NCI-H1048 (cell line): Measurements from ENCODE around the gene LGALSL.
"Not testable (repeated sequence)": the region's sequence is repeated elsewhere in the genome, so short reads cannot be mapped to it uniquely, and the experiment has no call there.

ENCODE experiments used
- DNase-seq: peaks from one replicate; lab custom pipeline; 2025; lab: John Stamatoyannopoulos, UW

LGALSL gene

DNA sequence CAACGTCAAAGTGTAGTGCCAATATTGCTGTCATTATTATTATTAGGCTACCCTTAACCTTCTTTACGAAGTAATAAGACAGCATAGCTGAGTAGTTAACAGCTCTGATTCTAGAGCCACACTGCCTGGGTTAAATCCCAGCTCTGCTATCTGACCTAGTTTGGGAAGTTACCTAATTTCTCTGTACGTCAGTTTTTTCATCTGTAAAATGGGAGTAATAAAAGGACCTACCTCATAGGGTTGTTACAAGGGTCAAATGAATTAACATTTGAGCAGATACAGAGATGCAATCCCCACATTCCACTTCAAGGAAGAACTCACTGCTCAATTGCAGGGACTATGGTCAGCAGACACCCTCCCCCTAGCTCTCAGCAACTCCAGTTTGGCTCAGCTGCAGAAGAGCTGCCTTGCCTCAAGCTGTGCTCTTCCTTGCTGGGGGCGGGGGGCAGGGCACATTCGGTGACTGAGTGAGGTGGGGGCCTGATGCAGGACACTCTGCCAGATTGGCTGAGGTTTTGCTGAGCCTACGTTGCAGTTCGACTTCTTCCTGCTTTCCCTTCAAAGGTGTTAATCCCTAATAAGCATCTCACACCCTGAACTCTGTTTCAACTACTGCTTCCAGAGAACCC, 11.0 kb upstream of the LGALSL start:
- DNase-seq, result no peak

DNA sequence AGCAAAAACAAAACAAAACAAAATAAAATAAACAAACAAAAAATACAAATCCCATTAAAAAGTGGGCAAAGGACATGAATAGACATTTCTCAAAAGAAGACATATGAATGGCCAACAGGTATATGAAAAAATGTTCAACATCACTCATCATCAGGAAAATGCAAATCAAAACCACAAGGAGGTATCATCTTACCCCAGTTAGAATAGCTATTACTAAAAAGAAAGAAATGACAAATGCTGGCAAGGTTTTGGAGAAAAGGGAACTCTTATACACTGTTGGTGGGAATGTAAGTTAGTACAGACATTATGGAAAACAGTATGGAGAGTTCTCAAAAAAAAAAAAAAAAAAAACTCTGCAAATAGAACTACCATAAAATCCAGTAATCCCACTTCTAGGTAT, 8.0 kb upstream of the LGALSL start:
- DNase-seq, result not testable (repeated sequence)

DNA sequence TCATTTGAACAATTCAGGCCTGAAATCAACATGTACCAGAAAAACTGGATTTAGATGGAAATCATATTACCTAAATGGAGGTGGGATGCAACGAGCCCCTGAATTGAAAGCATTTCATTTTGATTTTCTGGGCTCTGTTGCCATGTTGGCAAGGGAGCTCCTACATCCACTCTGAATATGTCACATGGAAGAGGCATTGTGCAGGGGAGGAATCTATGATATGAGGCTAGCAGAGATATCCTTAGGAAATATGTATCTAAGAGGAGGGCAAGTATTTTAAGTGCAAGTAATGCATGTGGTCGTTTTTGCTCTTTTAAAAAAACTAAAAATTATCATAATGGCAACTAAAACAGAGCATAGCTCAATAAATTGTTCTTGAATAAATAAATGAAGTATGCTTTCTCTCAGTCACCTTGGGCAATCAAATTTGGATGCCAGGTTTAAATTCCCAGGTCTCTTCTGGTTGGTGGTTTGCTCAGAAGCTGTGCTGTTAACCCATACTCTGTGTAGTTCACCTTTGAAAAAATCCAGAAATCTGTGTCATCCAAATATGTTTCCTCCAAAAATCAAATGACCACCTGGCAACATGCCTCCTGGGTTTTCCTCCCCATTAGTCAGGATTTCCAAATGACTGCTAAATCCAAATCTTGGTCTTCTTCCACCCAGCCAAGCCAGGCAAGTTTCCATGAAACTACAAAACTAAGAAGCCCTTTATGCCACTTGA, 6.5 kb upstream of the LGALSL start:
- DNase-seq, result no peak

- no peak for DNase-seq
Measured at GRCh38 chr2:64448041-64448426, 5.9 kb upstream of the LGALSL start.

DNA sequence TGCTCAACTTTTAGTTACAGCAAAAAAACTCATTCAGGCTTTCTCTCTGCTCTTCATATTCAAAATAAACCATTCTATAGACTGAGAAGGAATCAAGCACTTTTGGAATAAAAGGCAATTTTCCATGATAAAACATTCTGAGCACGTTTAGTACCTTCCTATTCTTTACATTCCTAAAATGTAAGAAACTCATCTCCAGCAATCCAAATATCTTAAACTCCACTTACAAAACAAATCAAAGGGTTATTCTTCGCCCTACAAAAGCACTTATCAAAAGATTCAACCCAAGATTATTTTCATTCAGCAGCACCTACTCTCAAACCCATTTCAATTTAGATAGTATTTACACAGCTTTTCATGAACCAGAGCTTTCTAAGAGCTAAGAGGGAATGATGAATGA, 2.9 kb upstream of the LGALSL start:
- DNase-seq, result no peak

GRCh38 chr2:64454386-64455332, 697 bp downstream of the LGALSL start:
- DNase-seq, result no peak

GRCh38 chr2:64455545-64455944, 1.6 kb downstream of the LGALSL start:
- DNase-seq, result no peak

- no peak for DNase-seq
Measured at GRCh38 chr2:64456293-64456692, 2.3 kb downstream of the LGALSL start.

GRCh38 chr2:64457524-64457923, 3.6 kb downstream of the LGALSL start:
- DNase-seq, result no peak

- DNase-seq, result no peak
Measured at GRCh38 chr2:64459575-64459974, 5.6 kb downstream of the LGALSL start.

GRCh38 chr2:64460330-64460729, 6.4 kb downstream of the LGALSL start:
- DNase-seq, result no peak

DNA sequence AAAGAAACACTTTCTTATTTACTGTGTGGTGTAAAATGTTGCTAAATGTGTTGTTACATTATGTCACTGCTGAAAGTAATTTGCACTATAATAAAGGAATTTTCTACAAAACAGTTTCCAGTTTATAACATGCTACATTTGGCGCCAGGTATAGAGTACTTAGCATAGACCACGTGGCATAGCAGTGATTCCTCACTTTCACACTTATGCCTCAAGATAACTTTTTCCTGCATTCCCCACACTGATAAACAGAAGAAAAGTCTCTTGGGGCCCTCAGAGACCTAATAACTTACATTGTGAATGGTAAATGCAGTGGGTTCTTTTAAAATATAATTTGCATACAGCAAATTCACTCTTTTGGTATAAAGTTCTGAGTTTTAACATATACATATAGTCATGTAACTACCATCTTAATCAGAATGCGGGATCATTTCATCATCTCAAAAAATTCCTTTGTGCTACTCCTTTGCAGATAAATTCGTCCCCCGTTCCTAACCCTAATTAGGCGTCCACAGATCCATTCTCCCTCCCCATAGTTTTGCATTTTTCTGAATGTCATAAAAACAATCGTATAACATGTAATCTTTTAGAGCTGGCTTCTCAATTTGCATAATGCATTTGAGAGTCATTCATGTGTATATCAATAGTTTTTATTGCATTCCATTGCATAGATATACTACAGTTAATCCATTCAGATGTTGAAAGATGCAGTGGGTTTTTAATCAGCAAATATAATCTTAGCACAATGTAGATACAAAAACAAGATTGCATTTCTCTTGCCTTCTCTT, 7.5 kb downstream of the LGALSL start:
- DNase-seq, result peak; percentile 67

GRCh38 chr2:64462171-64462570, 8.2 kb downstream of the LGALSL start:
- DNase-seq, result no peak

DNA sequence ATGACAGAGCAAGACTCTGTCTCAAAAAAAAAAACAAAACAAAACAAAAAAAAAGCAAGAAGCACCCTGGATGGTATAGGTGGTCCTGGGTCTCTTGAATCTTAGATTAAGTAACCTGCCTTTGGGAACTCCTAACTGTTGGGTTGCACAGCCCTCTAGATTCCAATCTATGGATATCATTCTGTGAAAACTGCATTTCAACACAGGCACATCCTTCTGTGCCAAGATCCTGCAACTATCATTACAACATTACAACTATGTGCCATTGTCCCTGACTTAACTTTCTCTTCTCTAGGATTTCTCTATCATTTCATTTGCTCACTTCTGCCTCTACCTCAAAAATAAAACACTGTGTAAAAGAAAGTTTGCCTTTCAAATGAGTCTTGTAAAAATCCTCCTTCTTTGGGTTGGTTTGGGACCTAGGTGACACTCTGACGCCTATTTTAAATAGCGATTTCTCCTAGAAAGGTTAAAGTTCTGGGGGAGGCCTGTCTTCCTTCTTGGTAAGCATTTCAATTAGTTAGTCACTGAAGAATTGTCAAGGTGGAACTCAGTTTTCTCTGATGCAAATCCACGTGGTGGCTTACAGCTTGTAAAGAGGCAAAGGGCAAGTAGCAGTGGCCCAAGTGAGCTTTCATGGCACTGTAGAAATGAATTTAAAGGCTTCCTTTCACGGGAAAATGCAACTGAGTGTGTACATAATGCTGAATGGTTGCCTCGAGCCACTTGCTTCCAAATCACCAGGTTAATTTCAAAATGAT, 9.2 kb downstream of the LGALSL start:
- no peak for DNase-seq

DNA sequence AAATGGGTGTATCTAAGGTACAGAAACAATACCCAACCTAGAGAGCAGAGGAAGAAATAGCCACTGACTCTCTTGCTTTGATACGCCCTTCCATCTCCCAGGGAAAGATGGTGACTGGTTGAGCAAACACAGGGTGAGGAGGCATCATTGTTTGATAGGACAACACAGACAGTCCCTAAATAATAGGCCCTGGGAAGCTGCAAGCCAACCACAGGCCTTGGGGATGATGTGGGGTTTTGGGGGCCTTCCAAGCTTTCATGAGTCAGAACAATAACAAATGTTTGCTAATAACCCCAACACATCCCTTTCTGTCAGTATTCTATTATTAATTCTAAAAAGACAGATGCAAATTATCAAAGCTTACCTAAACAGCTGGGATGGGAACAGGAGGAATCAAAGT, 9.8 kb downstream of the LGALSL start:
- no peak for DNase-seq

DNA sequence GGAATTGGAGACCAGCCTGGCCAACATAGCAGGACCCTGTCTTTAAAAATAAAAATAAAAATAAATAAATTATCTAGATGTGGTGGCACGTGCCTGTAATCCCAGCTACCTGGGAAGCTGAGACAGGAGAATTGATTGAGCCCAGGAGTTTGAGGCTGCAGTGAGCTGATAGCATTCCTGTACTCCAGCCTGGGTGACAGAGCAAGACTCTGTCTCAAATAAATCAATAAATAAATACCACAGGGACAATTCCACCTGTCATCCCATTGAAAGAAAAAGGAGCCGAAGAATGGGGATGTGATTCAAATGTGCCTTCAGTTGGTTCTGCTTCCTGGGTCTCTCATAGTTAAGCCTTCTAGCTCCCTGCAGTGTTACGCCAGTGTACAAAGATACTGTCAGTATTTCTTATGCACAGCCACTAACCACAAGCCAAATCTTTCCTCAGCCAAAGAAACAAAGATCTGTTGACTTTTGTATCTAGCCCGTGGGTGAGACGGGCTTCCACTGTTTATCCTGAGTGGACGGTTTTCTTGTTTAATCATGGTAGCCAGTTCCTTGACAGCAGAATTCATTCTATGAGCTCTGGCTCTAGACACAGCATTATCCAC, 12.6 kb downstream of the LGALSL start:
- DNase-seq, result no peak

DNA sequence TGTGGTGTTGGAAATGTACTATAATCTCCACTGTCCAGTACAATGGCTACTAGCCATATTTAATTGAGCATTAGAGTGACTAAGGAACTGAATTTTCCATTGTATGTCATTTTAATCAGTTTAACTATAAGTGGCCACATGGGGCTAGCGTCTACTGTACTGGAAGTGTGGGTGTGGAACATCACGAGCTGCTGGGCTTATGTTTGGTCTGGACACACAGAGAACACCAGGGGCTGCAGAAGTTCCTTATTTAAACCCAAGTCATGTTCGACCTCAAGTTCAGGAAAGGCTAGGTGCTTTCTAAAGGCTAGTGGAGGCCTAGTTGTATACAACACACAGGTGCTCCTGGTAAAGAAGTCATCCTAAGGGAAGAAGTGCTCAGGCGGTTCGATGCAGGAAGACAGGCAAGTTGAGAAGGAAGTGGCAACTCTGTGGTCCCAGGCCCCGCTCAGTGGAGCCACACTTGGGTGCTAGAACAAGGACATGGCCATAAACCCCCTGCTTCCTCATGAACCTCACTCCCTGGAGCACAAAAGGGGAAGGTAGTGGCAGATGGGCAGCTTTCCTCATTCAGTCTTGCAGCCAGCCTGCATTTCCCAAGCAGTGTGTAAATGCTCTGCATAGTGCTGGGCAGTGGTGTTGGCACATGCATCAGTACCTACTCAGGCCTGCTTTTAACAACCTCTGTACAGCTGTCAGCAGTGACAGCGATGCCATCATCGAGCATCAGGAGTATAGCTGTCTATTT, 13.3 kb downstream of the LGALSL start:
- no peak for DNase-seq

DNA sequence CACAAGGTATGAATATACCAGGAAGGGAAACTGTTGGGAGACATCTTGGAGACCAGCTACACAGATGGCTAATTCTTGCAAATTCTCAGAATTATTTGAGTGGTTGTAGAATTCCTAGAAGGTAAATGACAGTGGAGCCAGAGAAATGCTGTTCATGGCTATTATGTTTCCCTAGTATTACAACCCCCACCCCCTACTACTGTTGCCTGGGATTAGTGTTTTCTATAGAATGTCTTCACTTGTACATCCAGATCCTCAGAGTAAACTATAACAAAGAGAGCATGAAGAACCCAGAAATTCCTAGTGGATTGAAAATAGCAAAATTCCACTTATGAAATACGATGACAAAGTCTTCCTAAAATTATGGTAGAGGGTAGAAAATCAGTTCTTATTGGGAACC, 15.3 kb downstream of the LGALSL start:
- DNase-seq, result no peak

- no peak for DNase-seq
Measured at GRCh38 chr2:64470071-64470470, 16.1 kb downstream of the LGALSL start.

GRCh38 chr2:64470766-64471295, 16.9 kb downstream of the LGALSL start:
- DNase-seq, result no peak
